DOHH2 (cell line): ENCODE results near the gene PTGFRN.
"Not testable (repeated sequence)": the region's sequence is repeated elsewhere in the genome, so short reads cannot be mapped to it uniquely, and the experiment has no call there.

ENCODE experiments used
- H3F3A ChIP-seq: fragments of 200-600 bp; sonication (generic), shearing (Covaris generic); 2 replicates; pipeline ENCODE4 v1.6.0; 2016; ENCODE audit warnings: antibody characterized with exemption, mild to moderate bottlenecking; ENCODE audit not compliant: control insufficient read depth, insufficient read depth
- H3K27ac ChIP-seq: fragments of 200-600 bp; sonication (generic); 2 replicates; pipeline ENCODE4 v1.5.1; 2014; ENCODE audit warnings: low read depth, mild to moderate bottlenecking, low read length, moderate library complexity
- H3K27me3 ChIP-seq: fragments of 200-600 bp; sonication (generic); 2 replicates; pipeline ENCODE4 v1.6.1; 2014; ENCODE audit warnings: mild to moderate bottlenecking, low read length, mixed read lengths; ENCODE audit not compliant: control insufficient read depth
- H3K36me3 ChIP-seq: fragments of 200-600 bp; sonication (generic); 2 replicates; pipeline ENCODE4 v1.6.1; 2014; ENCODE audit warnings: mild to moderate bottlenecking, low read length, moderate library complexity, mixed read lengths; ENCODE audit not compliant: control insufficient read depth
- H3K4me1 ChIP-seq: fragments of 200-600 bp; sonication (generic); 2 replicates; pipeline ENCODE4 v1.6.1; 2014; ENCODE audit warnings: mild to moderate bottlenecking, low read length, mixed read lengths; ENCODE audit not compliant: control insufficient read depth
- H3K4me2 ChIP-seq: fragments of 200-600 bp; sonication (generic); 2 replicates; pipeline ENCODE4 v1.6.0; 2014; ENCODE audit warnings: mild to moderate bottlenecking, low read length, moderate library complexity
- H3K4me3 ChIP-seq: fragments of 200-600 bp; sonication (generic); 2 replicates; pipeline ENCODE4 v1.5.1; 2014; ENCODE audit warnings: mild to moderate bottlenecking, low read length, mixed read lengths
- H3K79me2 ChIP-seq: fragments of 200-600 bp; sonication (generic); 2 replicates; pipeline ENCODE4 v1.6.1; 2014; ENCODE audit warnings: mild to moderate bottlenecking, low read length, mixed read lengths; ENCODE audit not compliant: control insufficient read depth
- H3K9me2 ChIP-seq: fragments of 200-600 bp; sonication (generic); replicated peaks from 2 replicates; pipeline ENCODE4 v1.6.1; 2014; ENCODE audit warnings: mild to moderate bottlenecking, low read length, mixed read lengths; ENCODE audit not compliant: control insufficient read depth
- H3K9me3 ChIP-seq: fragments of 200-600 bp; sonication (generic); 2 replicates; pipeline ENCODE4 v1.6.1; 2014; ENCODE audit warnings: antibody characterized with exemption, low read length, mixed read lengths; ENCODE audit not compliant: control insufficient read depth, insufficient read depth
- H4K20me1 ChIP-seq: fragments of 200-600 bp; sonication (generic); 2 replicates; pipeline ENCODE4 v1.6.0; 2014; ENCODE audit warnings: low read depth, mild to moderate bottlenecking, antibody characterized with exemption, low read length, moderate library complexity; ENCODE audit not compliant: control insufficient read depth, insufficient read depth
- EZH2phosphoT487 ChIP-seq: fragments of 200-600 bp; sonication (generic); IDR thresholded peaks from 2 replicates; pipeline ENCODE4 v1.6.1; 2017; ENCODE audit warnings: borderline replicate concordance, mild to moderate bottlenecking, antibody characterized with exemption, low read length, moderate library complexity, mixed read lengths
- TF ChIP-seq, protein P1 (sequence below): fragments of 200-600 bp; sonication (generic); IDR thresholded peaks from one replicate; pipeline ENCODE4 v1.5.1; 2014; ENCODE audit warnings: antibody characterized with exemption, mild to moderate bottlenecking, low read depth, low read length; ENCODE audit not compliant: poor library complexity, severe bottlenecking

Gene PTGFRN

DNA sequence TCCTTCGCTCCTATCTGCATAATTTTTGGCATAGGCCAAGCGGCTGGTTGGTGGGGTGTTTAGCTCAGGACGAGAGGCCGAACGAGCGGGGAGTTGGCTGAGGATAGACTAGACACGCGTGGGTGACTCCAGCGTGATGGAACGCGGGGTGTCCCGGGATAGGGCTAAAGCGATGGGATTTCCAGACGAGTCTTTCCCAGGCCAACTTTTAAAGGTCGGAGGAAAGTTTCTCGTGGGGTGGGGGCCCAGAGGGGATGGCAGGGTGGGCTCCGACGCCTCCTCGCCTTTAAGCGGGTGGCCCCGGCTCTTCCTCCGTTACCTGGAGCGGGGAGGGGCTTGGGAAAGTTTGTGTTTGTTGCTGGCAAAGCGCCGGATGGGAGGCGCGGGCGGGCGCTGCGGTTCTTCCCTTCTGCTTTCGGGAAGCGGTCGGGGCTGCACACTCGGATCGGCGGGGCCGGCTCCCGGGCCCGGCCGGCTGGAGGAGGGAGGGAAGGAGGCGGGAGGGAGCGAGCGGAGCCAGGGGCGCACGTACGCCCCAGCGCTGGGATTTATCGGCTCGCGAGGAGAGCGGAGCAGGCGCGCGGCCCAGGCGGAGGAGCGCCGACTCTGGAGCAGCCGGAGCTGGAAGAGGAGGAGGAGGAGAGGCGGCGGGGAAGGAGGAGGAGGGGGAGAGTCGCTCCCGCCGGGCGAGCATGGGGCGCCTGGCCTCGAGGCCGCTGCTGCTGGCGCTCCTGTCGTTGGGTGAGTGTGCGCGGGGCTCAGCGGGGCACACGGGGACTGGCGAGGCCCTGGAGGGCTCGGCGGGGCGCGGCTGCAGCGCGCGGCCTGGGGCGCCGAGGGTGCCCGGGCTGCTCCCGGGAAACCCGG is at the start of gene PTGFRN:
TSS of gene PTGFRN (plus strand) at position 405 of the 867 bp plus-strand sequence. CDS start at position 693, 288 bp downstream.
- Histone ChIP-seq H3K4me1 (no peaks in the 10 kb centered on the region), H3K27ac (no peak within 1 kb of the TSS), H3K4me2 (no peak within 1 kb of the TSS), H3K36me3 (no peaks in the 10 kb centered on the region), H3K79me2 (no peaks in the 10 kb centered on the region), H3K9me2 (no peaks in the 10 kb centered on the region), H3K4me3 (no peak within 1 kb of the TSS), H3K9me3 (no peaks in the 10 kb centered on the region), H3K27me3 (no peaks in the 10 kb centered on the region), H3F3A (no peaks in the 10 kb centered on the region), H4K20me1 (no peaks in the 10 kb centered on the region)
- TF ChIP-seq EZH2phosphoT487: no peak
- TF ChIP-seq, protein P1, sequence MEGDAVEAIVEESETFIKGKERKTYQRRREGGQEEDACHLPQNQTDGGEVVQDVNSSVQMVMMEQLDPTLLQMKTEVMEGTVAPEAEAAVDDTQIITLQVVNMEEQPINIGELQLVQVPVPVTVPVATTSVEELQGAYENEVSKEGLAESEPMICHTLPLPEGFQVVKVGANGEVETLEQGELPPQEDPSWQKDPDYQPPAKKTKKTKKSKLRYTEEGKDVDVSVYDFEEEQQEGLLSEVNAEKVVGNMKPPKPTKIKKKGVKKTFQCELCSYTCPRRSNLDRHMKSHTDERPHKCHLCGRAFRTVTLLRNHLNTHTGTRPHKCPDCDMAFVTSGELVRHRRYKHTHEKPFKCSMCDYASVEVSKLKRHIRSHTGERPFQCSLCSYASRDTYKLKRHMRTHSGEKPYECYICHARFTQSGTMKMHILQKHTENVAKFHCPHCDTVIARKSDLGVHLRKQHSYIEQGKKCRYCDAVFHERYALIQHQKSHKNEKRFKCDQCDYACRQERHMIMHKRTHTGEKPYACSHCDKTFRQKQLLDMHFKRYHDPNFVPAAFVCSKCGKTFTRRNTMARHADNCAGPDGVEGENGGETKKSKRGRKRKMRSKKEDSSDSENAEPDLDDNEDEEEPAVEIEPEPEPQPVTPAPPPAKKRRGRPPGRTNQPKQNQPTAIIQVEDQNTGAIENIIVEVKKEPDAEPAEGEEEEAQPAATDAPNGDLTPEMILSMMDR: no peak

DNA sequence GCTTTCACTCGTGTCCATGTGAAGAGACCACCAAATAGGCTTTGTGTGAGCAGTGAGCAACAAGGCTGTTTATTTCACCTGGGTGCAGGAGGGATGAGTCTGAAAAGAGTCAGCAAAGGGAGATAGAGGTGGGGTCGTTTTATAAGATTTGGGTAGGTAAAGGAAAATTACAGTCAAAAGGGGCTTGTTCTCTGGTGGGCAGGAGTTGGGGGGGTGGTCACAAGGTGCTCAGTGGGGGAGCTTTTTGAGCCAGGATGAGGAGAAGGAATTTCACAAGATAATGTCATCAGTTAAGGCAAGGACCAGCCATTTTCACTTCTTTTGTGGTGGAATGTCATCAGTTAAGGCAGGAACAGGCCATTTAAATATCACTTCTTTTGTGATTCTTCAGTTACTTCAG is 49.5 kb upstream of the PTGFRN start:
- not testable (repeated sequence) for H3K4me1 ChIP-seq, H3K9me3 ChIP-seq, H3K9me2 ChIP-seq, H4K20me1 ChIP-seq, H3K36me3 ChIP-seq, H3F3A ChIP-seq, H3K27me3 ChIP-seq, H3K79me2 ChIP-seq, H3K27ac ChIP-seq, H3K4me2 ChIP-seq, H3K4me3 ChIP-seq

DNA sequence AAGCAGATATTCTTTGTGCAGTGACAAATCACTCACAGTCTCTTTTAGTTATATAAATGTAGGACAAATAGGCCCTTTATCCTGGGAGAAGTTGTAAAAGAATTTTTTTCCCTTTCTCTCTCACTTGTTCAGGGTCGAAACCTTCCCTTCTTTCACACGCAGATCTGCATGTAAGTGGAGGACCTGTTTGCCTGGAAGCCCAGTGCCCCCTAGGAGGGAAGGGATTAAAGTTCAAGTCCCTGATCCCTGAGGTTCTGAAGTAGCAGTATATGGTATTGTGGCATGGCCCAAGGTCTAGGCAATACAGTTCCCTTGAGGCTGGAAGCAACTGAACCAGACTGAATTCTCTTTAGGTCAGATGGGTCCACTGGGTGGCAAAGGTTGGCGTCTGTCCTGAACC is 48.6 kb upstream of the PTGFRN start:
- Histone ChIP-seq H3F3A (no peaks in the 10 kb centered on the region), H3K27ac (no peak overlapping the region), H3K9me2 (no peaks in the 10 kb centered on the region), H3K4me1 (no peaks in the 10 kb centered on the region), H3K79me2 (no peaks in the 10 kb centered on the region), H3K27me3 (no peaks in the 10 kb centered on the region), H3K4me2 (no peak overlapping the region), H3K36me3 (no peaks in the 10 kb centered on the region), H3K4me3 (no peak overlapping the region), H3K9me3 (no peaks in the 10 kb centered on the region), H4K20me1 (no peaks in the 10 kb centered on the region)
- no peak for TF ChIP-seq EZH2phosphoT487
- TF ChIP-seq, protein P1: no peak

DNA sequence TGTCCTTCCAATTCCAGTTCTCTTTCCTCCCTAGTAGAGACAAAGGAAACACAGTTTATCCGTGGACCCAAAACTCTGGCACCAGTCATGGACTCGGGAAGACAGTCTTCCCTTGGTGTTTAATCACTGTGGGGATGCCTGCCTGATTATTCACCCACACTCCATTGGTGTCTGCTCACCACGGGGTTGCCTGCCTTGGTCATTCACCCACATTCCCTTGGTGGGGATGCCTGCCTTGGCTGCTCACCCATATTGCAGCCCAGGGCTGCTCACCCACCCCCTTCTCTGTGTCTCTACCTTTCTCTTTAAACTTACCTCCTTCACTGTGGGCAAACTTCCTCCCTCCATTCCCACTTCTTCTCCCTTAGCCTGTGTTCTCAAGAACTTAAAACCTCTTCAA is 46.7 kb upstream of the PTGFRN start:
- not testable (repeated sequence) for H3K27ac ChIP-seq, H3F3A ChIP-seq, H3K4me2 ChIP-seq, H3K9me3 ChIP-seq, H3K36me3 ChIP-seq, H4K20me1 ChIP-seq, H3K79me2 ChIP-seq, H3K4me3 ChIP-seq, H3K27me3 ChIP-seq, H3K4me1 ChIP-seq, H3K9me2 ChIP-seq

DNA sequence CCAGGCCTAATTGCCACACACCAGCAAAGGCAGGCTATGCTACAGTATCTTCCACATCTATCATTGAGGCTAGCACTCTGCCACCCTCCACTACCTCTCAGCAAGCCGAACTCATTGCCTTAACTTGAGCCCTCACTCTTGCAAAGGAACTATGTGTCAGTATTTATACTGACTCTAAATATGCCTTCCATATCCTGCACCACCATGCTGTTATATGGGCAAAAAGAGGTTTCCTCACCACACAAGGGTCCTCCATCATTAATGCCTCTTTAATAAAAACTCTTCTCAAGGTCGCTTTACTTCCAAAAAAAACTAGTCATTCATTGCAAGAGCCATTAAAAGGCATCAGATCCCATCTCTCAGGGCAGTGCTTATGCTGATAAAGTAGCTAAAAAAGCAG is 43.2 kb upstream of the PTGFRN start:
- not testable (repeated sequence) for H3K9me3 ChIP-seq, H3K27me3 ChIP-seq, H3K4me2 ChIP-seq, H3K9me2 ChIP-seq, H3K79me2 ChIP-seq, H3F3A ChIP-seq, H3K4me1 ChIP-seq, H3K36me3 ChIP-seq, H4K20me1 ChIP-seq, H3K4me3 ChIP-seq, H3K27ac ChIP-seq
